ENCODE results near the gene MFAP1.
"Not testable (repeated sequence)": the region's sequence is repeated elsewhere in the genome, so short reads cannot be mapped to it uniquely, and the experiment has no call there.

The MFAP1 gene, protein sequence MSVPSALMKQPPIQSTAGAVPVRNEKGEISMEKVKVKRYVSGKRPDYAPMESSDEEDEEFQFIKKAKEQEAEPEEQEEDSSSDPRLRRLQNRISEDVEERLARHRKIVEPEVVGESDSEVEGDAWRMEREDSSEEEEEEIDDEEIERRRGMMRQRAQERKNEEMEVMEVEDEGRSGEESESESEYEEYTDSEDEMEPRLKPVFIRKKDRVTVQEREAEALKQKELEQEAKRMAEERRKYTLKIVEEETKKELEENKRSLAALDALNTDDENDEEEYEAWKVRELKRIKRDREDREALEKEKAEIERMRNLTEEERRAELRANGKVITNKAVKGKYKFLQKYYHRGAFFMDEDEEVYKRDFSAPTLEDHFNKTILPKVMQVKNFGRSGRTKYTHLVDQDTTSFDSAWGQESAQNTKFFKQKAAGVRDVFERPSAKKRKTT

DNA sequence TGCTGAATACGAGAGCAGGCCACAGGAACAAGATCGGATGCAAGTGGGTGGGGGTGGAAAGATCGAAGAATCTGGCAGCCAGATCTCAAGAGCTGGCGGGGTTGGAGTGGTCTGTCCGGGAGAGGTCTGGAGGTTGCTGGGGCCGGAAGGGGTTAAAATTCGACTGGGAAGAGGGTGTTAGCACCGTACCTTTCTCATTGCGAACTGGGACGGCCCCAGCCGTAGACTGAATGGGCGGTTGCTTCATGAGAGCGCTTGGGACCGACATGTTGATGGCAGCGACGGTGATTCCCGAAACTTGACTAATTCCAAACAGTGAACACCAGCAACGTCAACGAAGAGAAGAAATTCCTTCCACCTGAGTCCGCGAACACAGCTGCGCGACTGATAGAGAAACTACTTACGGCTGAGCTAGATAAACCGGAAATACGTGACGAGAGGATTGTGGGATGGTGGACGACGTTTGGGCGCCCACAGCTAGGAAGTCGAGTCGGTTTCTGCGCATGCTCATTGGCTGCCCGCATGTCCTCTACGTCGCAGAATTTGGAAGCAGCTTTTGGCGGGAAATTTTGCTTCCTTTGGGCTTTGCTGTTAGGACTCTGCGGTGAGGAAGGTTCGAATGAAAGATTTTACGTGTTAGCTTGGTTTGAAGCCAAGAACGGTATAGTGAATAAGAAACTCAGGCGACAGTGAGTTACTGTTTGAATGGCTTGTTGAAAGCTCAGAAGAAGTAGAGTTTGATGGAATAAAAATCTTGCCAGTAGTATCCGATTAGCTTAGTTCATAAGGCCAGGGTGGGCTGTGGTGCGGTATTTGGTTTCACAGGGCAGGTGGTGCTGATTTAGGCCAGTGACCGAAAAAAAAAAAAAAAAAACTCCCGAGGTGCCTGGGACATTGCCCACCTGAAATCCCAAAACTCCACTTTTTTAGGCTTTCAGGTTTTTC, at the start of gene MFAP1:
Gene MFAP1, minus strand, starts transcription at position 389 of the 945 bp plus-strand sequence. Its CDS starts 121 bp downstream, at position 268.
- DNase-seq: peak; percentile 89 to 93

DNA sequence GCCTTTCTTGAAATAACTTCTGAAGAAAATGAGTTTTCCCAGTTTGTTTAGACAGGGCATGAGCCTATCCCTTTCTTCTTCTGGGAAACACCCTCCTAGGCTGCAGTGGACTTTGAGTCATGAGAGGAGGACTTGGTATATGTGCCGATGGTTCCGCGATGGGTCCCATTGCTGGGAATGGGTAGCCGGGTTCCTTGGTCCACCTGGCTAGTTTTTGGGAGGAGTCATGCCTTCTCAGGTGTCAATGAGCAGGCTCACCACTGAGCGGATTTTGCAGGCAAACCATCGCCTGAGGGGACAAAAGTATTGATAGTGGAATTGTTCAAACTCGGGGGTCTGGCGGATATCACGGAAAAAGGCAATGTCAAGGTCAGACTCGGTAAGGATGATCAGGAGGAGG, 49.2 kb upstream of the MFAP1 start:
- DNase-seq: no peak

DNA sequence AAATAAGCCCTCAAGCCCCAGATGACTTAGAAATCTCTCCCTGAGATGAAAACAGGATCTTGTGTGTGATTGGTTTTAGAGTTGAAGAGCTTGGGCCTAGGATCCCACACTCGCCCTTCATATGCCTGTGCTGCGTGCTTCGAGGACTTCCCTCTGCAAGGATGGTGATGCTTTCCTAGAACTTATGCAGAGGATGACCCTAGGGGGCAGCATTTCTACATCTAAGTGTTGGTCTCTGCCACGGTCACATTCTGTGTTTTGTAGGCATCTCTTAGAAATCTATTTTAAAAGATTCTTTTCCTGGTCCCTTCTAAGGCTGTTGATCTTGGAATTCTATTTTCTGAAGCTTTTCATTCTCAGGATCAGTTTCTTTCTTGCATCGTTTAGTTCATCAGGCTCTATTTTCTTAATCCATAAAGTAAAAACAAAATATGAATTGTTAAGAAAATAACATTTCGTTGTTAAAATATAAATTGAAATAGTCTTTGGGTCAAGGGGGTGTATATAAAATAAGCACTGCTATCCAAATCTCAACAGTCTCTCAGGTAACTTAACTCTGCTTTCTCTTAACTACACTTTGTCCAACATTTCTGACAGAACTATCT, 48.0 kb upstream of the MFAP1 start:
- DNase-seq: no peak

DNA sequence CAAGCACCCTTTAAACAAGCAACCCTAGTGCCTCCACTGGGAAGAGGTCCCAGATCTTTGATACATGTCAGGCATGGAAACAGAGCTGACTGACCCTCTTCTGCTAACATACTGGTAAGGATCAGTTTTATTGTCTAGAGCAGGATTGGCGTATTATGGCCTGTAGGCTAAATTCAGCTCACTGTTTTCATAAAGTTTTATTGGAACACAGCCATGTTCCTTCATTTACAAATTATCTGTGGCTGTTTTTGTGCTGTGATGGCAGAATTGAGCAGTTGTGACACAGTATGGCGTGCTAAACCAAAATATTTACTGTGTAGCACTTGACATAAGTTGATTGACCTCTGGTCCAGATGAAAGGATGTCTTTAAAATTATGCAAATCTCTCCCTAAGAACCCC, 47.3 kb upstream of the MFAP1 start:
- no peak for DNase-seq

DNA sequence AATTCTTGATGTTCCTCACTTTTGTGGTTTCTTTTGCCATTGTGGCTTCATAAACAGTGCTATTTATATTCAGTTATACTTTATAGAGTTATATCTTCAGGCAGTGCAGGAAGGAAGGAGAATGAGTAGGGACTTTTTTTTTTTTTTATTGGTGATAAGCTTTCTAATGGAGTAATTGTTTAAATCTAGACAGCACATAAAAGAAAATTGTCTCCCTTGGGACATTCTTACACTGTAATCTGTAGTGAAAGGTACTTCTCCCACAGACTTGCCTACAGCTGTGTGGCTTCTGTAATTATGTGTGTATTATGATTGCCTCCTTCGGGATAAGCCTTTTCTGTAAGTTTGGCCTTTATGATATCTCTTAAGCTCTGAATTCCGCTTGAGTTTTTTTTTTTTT, 43.9 kb upstream of the MFAP1 start:
- DNase-seq: no peak

DNA sequence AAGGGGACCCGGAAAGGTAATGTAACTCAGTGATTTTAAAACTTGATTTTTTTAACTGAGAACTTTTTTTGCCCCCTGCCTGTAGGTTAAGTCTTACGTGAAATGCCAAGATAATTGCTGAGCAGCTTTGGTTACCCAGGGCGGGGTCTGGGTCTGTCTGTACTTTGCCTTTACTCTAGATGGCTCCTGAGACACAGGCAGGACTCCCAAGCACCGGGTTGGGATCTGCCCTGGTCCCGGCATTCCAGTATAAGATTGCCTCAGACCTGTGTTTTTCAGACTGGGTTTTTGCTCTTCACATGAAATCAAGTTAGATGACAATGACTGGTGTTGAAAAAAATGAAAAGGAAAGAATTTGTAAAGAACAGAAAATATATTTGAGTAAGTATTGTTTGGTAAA, 42.6 kb upstream of the MFAP1 start:
- no peak for DNase-seq

DNA sequence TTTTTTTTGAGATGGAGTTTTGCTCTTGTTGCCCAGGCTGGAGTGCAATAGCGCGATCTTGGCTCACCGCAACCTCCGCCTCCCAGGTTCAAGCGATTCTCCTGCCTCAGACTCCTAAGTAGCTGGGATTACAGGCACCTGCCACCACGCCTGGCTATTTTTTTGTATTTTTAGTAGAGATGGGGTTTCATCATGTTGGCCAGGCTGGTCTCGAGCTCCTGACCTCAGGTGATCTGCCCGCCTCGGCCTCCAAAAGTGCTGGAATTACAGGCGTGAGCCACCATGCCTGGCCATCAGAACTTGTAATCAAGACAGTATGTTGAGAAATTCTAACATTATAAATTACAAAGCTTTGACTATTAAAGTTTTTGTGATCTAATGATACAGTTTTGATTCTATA, 42.1 kb upstream of the MFAP1 start:
- not testable (repeated sequence) for DNase-seq

DNA sequence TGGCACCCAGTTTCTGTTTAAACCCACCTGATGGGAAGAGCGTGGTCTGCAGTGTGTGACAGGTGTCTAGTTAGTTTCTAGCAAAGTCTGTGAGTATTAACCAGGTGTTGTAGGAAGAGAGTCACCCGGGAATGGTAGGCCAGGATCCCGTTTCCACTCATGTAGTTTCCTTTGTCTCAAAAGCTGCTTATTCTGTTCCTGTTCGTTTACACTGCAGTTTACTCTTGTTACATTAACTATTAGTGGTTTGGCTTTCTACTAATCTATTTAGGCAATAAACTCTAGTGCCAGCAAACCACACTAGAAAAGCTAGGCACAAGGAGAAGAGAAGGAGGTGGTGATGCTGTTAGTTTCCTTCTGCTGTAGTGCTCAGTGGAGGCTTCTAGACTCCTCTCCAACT, 35.1 kb upstream of the MFAP1 start:
- DNase-seq: no peak

DNA sequence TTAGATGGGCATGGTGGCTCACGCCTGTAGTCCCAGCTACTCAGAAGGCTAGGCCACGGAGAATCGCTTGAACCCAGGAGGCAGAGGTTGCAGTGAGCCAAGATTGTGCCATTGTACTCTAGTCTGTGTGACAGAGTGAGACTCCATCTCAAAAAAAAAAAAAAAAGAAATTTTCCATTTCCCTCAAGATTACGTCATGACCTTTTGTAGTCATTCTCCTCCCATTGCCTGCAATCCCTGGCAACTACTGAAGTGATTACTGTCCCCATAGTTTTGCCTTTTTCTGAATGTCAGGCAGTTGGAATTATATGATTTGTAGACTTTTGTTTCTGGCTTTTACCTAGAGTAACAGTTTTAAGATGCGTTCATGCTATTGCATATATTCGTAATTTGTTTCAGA, 30.3 kb upstream of the MFAP1 start:
- no peak for DNase-seq

DNA sequence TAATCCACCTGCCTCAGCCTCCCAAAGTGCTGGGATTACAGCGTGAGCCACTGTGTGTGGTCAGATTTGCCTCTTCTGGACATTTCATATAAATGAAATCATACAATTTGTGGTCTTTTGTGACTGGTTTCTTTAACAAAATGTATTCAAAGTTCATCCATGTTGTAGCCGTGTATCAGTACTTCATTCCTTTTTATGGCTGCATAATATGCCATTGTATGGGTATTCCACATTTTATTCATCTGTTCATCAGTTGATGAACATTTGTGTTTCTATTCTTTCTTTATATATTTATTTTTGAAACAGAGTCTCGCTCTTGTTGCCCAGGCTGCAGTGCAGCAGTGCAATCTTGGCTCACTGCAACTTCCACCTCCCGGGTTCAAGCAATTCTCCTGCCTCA, 28.1 kb upstream of the MFAP1 start:
- no peak for DNase-seq

DNA sequence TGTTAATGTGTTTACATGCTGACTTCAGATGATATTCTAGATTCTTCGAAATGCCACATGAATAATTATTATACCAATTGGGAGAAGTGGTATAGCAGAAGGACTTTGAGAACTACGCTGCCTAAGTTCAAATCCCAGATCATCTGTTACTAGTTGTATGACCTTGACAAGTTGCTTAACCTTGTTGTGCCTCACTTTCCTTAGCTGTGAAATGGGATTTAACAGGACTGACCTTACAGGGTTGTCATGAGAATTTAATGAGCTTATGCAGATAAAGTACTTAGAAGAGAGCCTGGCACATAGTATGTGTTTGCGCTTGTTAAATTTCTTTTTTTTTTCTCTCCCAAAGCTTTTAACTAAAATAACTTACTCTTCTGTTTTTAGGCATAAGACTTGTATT, 26.8 kb upstream of the MFAP1 start:
- DNase-seq: no peak

DNA sequence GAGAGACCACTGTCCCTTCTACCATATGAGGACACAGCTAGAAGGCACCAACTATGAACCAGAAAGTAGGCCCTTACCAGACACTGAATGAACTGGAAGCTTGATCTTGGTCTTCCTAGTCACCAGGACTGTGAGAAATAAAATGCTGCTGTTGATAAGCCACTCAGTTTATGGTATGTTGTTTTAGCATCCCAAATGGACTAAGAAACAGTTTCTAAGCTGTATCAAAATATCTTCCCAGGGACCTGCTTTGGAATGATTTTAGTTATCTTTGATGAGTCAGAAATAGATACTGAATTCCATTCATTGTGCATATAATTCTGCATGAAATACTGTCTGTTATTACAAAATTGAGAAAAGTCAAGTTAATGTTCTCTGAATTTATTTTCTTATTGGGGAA, 20.9 kb upstream of the MFAP1 start:
- DNase-seq: no peak

DNA sequence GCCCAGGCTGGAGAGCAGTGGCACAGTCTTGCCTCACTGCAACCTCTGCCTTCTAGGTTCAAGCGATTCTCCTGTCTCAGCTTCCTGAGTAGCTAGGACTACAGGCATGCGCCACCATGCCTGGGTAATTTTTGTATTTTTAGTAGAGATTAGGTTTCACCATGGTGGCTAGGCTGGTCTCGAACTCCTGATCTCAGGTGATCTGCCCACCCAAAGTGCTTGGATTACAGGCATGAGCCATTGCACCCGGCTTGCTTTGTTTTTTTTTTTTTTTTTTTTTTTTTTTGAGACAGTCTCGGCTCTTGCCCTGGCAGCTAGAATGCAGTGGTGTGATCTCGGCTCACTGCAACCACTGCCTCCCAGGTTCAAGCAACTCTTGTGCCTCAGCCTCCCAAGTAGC, 8.0 kb upstream of the MFAP1 start:
- DNase-seq: not testable (repeated sequence)

DNA sequence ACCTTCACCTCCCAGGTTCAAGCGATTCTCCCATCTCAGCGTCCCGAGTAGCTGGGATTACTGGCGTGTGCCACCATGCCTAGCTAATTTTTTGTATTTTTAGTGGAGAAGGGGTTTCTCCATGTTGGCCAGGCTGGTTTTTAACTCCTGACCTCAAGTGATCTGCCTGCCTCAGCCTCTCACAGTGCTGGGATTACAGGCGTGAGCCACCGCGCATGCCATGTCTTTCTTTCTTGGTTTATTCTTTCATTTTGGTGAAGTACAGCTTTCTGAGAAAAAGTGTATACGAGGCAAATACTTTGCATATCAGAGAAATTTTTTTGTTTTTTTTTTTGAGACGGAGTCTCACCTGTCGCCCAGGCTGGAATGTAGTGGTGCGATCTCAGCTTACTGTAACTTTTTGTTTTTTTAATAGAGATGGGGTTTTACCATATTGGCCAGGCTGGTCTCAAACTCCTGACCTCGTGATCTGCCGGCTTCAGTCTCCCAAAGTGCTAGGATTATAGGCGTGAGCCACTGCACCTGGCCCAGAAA, 7.1 kb upstream of the MFAP1 start:
- DNase-seq: not testable (repeated sequence)

DNA sequence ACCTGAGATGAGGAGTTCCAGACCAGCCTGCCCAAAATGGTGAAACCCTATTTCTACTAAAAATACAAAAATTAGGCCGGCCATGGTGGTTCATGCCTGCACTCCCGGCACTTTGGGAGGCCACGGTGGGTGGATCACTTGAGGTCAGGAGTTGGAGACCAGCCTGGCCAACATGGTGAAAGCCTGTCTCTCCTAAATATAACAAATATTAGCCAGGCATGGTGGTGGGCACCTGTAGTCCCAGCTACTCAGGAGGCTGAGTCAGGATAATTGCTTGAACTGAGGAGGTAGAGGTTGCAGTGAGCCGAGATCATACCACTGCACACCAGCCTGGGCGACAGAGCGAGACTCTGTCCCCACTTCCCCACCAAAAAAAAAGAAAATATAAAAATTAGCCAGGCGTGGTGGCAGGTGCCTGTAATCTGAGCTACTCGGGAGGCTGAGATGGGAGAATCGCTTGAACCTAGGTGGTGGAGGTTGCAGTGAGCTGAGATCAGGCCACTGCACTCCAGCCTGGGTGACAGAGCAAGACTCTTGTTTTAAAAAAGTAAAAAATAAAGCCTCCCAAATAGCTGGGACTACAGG, 6.3 kb upstream of the MFAP1 start:
- not testable (repeated sequence) for DNase-seq

DNA sequence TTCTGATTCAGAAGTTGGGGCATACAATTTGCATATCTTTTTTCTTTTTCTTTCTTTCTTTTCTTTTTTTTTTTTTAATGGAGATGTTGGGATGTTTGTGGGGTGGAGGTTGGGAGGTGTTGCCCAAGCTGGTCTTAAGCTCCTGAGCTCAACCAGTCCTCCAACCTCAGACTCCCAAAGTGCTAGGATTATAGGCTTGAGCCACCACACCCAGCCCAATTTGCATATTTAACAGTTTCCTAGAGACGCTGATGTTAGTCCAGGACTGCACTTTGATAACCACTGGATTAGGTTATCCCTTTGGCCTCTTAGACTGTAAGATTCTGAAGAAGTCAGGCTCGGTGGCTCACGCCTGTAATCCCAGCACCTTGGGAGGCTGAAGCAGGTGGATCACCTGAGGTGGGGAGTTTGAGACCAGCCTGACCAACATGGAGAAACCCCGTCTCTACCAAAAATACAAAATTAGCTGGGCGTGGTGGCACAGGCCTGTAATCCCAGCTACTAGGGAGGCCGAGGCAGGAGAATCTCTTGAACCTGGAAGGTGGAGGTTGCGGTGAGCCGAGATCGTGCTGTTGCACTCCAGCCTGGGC, 5.6 kb upstream of the MFAP1 start:
- DNase-seq: not testable (repeated sequence)

DNA sequence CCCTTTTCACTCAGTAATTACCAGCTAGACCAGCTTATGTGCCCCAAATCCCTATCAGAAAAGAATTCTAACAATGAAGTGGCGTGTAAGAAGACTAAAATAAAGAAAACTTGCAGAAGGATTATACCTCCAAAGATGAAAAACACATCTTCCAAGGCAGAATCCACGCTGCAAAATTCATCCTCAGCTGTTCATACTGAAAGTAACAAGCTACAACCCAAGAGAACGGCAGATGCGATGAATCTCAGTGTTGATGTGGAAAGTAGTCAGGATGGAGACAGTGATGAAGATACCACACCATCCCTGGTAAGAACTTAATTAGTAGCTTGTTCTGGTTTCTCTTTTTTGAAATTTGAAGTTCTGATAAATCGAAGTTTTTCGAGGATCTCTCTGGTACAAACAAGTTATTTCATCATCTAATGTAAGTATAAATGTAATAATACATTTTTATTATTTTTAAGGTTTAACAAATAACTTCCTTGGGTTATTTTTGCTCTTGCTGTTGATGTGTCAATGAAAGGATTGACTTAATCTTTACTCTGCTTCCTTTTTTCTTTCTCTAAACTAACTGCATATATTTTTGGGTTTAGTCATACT, 3.7 kb upstream of the MFAP1 start:
- DNase-seq: peak in 1 of 2 experiments; percentile 21

DNA sequence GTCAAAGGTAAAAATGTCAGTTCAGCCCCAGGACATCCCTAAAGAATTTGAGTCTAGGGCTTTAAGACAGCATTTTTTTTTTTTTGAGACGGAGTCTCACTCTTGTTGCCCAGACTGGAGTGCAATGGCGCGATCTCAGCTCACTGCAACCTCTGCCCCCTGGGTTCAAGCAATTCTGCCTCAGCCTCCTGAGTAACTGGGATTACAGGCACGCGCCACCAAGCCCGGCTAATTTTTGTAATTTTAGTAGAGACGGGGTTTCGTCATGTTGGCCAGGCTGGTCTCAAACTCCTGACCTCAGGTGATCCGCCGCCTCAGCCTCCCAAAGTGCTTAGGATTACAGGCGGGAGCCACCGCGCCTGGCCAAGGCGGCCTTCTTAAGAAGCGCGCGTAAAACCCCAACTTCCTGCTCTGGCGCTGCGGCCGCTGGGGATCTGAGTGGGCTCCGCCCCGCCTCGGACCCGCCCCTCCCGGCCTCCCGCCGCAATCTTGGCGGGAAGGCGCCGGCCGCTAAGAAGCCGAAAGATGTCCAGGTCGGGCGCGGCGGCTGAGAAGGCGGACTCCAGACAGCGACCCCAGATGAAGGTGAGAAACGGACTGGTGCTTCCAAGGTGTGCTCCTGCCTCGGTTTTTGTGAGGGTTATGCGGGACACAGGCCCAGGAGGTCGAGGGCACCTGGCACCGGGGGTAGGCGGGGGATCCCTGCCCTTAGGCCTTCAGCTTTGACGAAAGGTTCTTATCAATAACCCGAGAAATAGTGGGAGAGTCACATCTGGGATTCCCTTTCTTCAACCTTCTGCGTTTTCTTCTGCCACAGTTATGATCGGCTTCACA, 2.2 kb upstream of the MFAP1 start, which contains the start of gene WDR76:
Gene WDR76, plus strand, starts transcription at position 495 of the 834 bp plus-strand sequence. Its CDS starts 31 bp downstream, at position 526.
- DNase-seq: peak; percentile 84 to 89

DNA sequence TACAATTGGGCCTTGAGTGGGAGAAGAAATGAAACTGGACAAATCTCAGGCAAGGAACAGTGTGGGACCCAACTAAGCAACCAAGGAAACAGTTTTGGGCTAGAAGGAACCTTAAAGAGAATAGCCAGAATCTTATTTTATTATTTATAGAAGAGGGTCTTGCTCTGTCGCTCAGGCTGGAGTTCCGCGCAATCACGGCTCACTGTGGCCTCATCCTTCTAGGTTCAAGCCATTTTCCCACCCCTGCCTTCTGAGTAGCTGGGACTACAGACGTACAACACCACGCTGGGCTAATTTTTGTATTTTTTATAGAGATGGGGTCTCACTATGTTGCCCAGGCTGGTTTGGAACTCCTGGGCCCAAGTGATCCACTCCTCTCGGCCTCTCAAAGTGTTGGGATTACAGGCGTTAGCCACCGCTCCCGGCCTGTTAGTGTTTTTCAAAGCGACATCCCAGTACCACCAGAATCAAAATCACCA, 1.6 kb upstream of the MFAP1 start:
- DNase-seq: no peak

DNA sequence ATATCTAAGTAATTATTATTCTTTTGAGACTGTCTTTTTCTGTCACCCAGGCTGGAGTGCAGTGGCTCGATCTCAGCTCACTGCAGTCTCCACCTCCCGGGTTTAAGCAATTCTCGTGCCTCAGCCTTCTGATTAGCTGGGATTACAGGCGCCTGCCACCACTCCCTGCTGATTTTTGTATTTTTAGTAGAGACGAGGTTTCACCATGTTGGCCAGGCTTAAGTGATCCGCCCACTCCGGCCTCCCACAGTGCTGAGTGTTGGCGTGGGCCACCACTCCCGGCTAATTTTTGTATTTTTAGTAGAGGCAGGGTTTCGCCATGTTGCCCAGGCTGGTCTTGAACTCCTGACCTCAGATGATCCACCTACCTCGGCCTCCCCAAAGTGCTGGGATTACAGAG, 815 bp upstream of the MFAP1 start:
- DNase-seq: peak; percentile 13 to 15

DNA sequence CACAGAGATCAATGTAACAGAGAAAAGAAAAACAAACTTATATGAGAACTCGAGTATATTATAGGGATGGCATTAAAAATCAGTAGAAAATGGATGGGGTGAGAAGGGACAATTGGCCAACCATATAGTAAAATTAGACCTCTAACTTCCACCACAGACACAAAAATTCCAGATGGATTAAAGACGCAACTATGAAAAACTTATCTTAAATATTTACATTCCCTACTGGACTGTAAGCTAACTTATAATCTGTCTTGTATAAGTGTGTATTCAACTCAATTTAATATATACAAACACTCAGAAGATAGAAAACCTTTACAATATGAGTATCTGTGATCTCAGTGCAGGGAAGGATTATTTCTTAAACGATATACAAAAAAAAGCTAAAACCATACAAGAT, 3.0 kb downstream of the MFAP1 start:
- no peak for DNase-seq

All from activated CD4-positive, alpha-beta T cell treated with anti-CD3 and anti-CD28 coated beads, Interleukin-2, amount 50 U/mL, for 48 hours (primary cell).